HG03159 (cell line): ENCODE measurements around the gene PRKN.

Experiments
- ATAC-seq: cut with Tn5 transposase; IDR thresholded peaks from one replicate; pipeline ENCODE4 v1.9.1; 2021; ENCODE audit warnings: mild to moderate bottlenecking, moderate library complexity; ENCODE audit not compliant: unreplicated experiment

The PRKN gene

DNA sequence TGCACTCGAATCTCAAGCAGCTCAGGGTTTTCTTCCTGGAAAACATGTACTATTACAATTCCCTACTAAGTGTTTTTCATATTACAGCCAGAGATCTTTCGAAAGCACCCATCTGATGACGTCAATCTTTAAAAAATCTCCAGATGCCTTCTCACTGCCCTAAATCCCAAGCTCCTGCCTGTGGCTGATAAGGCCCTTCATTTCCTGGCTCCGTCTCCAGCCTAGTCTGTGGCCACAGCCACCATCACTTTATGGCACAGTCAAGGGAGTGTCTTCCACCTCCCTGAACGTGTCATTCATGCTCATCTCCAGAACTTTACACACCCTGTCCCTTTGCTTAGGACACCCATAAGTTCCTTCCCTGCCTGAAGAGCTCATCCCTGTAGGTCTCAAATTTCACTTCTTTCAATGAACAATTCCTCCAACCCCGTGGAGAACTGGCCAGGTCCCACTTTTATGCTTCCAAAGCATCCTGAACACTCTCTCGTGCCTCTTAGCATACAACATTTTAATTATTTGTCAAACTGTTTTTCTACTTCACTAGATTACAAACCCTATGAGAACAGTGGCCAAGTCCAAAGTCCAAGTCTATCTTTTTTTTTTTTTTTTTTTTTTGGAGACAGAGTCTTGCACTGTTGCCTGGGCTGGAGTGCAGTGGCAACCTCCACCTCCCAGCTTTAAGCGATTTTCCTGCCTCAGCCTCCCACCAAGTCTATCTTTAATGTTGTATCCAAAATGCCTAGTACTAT is 1347.6 kb downstream of the PRKN start:
- ATAC-seq, result no peak

GRCh38 chr6:161378115-161378514 is 1349.5 kb downstream of the PRKN start:
- ATAC-seq, result no peak

DNA sequence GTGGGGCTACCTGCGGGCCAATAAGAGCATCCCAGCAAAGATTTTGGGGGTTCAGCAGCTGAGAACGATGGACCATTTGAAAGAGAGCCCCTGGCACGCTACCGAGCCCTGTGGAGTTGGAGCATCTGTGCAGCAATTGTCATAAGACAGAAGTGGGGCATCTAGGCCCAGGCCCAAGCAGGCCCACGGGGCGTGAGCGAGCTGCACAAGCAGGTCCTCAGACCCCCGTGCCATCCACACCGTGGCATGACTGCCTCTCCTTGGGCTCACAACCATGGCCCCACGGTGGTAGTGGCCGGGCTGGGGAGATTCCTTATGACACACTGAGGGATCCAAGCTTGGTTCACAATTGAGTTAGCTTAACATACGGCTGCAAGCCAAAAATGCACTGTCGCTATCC is 1350.5 kb downstream of the PRKN start:
- no peak for ATAC-seq

GRCh38 chr6:161376367-161376766 is 1351.2 kb downstream of the PRKN start:
- no peak for ATAC-seq

DNA sequence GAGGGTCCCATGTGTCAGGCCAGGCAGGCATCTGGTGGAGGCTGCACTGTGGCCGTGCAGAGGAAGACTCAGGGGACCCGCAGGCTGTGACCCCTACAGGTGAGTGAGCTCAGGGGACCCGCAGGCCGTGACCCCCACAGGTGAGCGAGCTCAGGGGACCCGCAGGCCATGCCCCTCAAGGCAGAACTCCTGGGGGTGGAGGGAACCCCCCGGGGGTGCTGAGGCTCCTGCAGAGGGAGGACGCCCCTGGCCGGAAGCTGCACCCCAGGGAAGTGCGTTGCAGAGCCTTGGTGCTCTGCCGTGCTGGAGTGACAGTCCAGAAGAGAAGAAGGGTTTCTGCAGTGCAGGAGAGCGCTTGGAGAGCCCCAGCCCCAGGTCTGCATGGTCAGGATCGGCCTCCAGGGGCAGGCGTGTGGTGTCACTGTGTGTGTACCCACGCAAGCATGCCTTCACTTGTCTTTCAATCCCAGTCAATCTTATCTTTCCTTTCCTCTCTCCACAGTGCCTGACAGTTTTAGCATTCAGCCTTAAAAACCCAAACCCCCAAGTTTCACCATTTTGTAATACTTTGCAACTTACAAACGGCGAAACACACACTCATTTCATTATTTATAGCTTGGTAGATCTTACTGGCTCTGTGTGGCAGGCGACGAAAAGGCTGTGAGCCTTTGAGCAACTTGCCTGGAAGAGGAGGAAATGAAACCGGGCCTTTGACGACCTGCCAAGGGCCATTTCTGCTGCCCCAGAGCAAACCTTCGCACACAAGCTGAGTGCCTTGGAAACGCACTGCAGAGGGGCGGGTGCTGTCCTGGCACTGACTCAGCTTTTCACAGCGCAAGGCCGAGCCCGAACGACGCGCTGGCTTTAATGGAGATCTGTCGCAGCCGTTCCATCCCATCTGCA is 1352.3 kb downstream of the PRKN start:
- ATAC-seq, result no peak

- ATAC-seq, result no peak
Measured at GRCh38 chr6:161373905-161374451, 1353.6 kb downstream of the PRKN start.

GRCh38 chr6:161372422-161372793 is 1355.2 kb downstream of the PRKN start:
- ATAC-seq, result no peak

GRCh38 chr6:161370880-161371279 is 1356.7 kb downstream of the PRKN start:
- peak; percentile 91 for ATAC-seq

DNA sequence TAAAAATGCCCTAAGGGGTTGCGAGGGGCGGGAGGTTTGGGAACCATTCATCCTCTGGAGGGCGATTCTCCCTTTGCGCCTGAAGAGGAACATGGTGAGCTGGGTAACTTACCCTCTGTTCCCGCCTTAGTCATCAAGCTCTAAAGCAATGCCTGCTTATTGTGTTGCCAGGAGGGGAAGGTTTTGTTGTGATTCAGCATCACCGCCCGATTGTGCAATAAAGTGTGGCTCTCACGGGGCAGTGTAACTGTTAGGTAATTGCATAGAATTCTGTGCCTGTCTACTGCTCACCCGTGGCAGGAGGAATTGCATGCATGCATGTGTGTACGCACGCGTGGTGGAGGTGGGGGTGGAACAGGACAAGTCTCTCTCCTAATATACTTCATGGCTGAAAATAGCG is 1358.2 kb downstream of the PRKN start:
- ATAC-seq, result no peak

DNA sequence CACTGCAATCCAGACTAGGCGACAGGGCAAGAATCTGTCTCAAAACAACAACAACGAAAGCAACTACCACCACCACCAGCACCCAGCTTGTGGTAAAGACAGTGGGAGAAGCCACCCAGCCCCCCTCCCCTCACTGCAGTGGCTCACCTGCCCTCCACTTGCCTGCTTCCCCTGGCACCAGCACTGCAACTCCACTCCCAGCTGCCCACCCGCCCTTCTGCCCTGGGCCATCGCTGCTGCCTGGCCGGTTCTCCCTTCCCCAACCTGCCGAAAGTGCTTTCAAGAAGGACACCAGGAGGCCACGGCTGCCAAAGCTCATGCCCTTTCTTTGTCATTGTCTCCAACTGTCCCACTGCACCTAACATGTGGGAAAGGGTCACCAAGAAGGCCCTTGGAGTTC is 1359.1 kb downstream of the PRKN start:
- no peak for ATAC-seq

- no peak for ATAC-seq
Measured at GRCh38 chr6:161367472-161367871, 1360.1 kb downstream of the PRKN start.

GRCh38 chr6:161366301-161366923 is 1361.2 kb downstream of the PRKN start:
- no peak for ATAC-seq

DNA sequence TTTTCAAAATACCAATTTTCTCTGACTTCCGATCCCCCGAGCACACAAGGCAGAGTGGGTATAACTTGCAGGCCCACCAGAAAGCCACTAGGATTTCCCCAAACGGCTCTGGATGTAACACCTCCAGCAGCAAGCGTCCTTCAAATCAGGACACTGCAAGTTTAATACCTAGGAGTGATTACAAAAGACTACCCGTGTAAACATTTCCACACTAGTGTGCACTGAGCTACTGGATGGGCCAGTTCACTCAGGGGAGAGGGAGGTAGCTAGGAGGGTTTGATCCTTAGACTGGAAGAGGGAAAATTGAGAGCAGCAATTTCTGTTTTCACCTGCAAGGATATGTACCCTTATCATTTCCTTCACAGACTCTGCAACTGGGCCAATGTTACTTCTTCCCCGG is 1361.9 kb downstream of the PRKN start:
- ATAC-seq, result no peak

DNA sequence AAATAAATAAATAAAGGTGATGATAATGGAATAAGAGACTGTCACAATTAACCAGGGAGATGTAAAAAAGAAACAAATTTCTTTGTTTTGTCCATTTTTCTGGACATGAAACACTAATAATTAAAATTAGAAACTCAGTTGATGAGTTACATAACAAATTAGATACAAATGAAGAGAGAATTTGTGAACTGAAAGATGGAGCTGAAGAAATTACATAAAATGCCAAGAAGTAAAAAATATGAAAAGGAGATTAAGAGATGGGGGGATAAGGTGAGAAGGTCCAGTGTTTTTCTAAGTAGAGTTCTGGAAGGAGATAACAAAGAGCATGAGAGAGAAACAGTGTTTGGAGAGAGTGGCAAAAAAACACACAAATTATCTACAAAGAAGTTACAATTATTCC is 1364.3 kb downstream of the PRKN start:
- no peak for ATAC-seq

GRCh38 chr6:161362266-161362665 is 1365.3 kb downstream of the PRKN start:
- ATAC-seq, result no peak

GRCh38 chr6:161361529-161361928 is 1366.0 kb downstream of the PRKN start:
- ATAC-seq, result no peak

GRCh38 chr6:161360520-161360919 is 1367.0 kb downstream of the PRKN start:
- ATAC-seq, result no peak

DNA sequence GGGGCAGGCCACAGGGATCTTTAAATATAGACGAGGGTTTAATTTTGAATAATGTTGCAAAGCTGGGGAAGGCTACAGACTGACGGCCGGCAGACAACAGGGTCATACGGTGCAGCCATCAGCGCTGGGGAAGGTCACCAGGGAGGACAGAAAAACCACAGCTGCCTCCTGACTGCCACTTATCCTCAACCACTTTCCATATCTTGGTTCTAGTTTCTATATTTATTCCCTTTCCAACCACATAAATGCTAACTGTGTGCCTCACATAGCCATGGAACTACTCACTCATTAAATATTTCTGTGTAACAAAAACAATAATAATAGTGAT is 1368.0 kb downstream of the PRKN start:
- ATAC-seq, result no peak

DNA sequence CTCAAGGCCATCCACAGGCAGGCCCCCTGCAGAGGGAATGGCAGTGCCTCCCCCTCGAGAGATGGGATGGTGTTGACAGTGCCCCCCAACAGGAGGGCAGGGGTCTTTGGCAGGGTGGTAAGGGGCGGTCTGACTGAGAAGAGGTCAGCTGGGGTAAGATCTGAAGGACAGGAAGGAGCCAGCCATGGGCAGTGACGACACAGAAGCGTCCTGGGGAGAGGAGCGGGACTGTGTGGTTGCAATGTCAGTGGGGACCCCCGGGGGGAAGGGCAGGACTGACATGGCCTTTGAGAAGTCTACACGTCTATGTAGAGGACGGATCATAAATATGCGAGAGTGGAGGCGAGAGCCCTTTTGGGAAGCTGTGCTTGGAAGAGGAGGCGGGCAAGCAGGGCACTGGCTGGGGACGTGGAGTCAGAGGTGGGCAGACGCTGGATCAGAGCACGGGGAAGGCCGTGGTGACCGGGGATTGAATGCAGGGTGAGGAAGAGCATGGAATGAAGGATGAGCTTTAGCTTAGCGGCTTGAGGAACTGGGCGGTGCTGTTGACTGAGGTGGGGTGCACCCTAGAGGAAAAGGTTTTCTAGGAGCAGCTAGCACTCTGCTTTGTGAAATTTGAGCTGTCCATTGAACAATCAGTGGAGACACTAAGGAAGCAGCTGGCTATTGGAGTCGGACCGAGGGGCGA is 1371.3 kb downstream of the PRKN start:
- no peak for ATAC-seq

DNA sequence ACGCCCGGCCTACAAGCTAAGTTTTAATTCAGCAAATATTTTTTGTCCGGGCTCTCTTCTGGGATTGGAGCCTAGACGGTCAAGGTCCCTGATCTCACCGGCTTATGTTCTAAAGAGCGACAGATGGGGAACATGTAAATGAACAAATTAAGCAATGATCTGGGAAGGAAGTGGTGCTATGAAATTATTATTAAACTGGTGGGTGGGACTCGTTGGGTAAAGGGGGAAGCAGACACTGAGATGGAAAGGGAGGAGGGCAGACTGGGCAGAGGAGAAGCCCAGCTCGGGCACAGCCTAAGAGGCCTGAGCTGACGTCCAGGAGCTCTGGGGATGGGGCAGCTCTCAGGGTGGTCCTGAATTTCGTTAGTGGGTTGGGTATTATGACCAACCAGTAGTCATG is 1371.9 kb downstream of the PRKN start:
- no peak for ATAC-seq

GRCh38 chr6:161354956-161355355 is 1372.6 kb downstream of the PRKN start:
- no peak for ATAC-seq
